Ecto neural progenitor cell (in vitro differentiated cells): ENCODE measurements around the gene PTPN23.
"Not testable (repeated sequence)": the region's sequence is repeated elsewhere in the genome, so short reads cannot be mapped to it uniquely, and the experiment has no call there.

Source experiments
- DNase-seq: peaks from one replicate; pipeline ENCODE4 v3.0.0-alpha.2; 2018; ENCODE audit warnings: low spot score

PTPN23 gene

GRCh38 chr3:47452453-47453215 is 71.8 kb downstream of the PTPN23 start:
- no peak for DNase-seq

GRCh38 chr3:47455806-47456452 is 75.1 kb downstream of the PTPN23 start:
- DNase-seq, result no peak

GRCh38 chr3:47456984-47457383 is 76.2 kb downstream of the PTPN23 start:
- no peak for DNase-seq

GRCh38 chr3:47459534-47460085 is 78.8 kb downstream of the PTPN23 start:
- not testable (repeated sequence) for DNase-seq
